Fibroblast of pulmonary artery (primary cell): ENCODE data around the gene CDH23.
A peak's percentile ranks its signal among the peaks of the same experiment; 100 is the strongest.

Source experiments
- DNase-seq: peaks from one replicate; pipeline ENCODE4 v3.0.0-alpha.2; 2010; ENCODE audit warnings: low read depth
- H3K4me3 ChIP-seq: replicated peaks from 2 replicates; pipeline ENCODE4 v1.5.1; 2011; ENCODE audit warnings: low read depth, mild to moderate bottlenecking, control low read depth, low read length, moderate library complexity
- CTCF ChIP-seq: IDR thresholded peaks from 2 replicates; pipeline ENCODE4 v1.5.1; 2011; ENCODE audit warnings: mild to moderate bottlenecking, control low read depth, low read length, inconsistent platforms; ENCODE audit errors: missing control alignments

Gene CDH23

GRCh38 chr10:71857934-71858890, 461.5 kb downstream of the CDH23 start:
- no peak for TF ChIP-seq CTCF
- DNase-seq = no peak
- no peak overlapping the region for H3K4me3 ChIP-seq

GRCh38 chr10:71860243-71861029, 463.7 kb downstream of the CDH23 start:
- no peak for TF ChIP-seq CTCF
- no peak overlapping the region for H3K4me3 ChIP-seq
- peak; percentile 100 for DNase-seq

GRCh38 chr10:71863203-71863602, 466.5 kb downstream of the CDH23 start:
- no peak for TF ChIP-seq CTCF
- H3K4me3 ChIP-seq = no peak overlapping the region
- no peak for DNase-seq

GRCh38 chr10:71864911-71865361, 468.2 kb downstream of the CDH23 start:
- peak; percentile 44 for DNase-seq
- TF ChIP-seq CTCF = no peak
- H3K4me3 ChIP-seq = no peak overlapping the region
